Measurements from ENCODE around the gene LRRC19. TPM values are rescaled to one million over a fixed set of nuclear protein-coding genes. Genes with fewer than 3 reads are reported as not detected.

Gene LRRC19
- total RNA-seq, 1 donor from 2014 or later = not detected

- no peaks in the 10 kb centered on the region for H3K36me3 ChIP-seq
- no peak for DNase-seq (ENCODE audit: low spot score in 2 of 2)
- intact Hi-C loops (cut with DNase I) = loop anchor here (5.0 kb wide), 1 partner anchor 234 kb away; no protein-coding TSS in a partner anchor
- H3K4me3 ChIP-seq = no peak overlapping the region
- H3K27me3 ChIP-seq = no peaks in the 10 kb centered on the region
- peak in 2 of 3 experiments; percentile 25 to 60 for TF ChIP-seq CTCF (IDR thresholded peaks at IDR 0.05)
- H3K9me3 ChIP-seq = no peaks in the 10 kb centered on the region
- H3K4me1 ChIP-seq = no peaks in the 10 kb centered on the region
- no peak overlapping the region for H3K27ac ChIP-seq
These were observed 29.5 kb downstream of the LRRC19 start for GRCh38 chr9:26975728-26976707.

GRCh38 chr9:26974927-26975326 is 30.5 kb downstream of the LRRC19 start:
- H3K36me3 ChIP-seq = no peaks in the 10 kb centered on the region
- DNase-seq (ENCODE audit: low spot score in 2 of 2) = no peak
- no peaks in the 10 kb centered on the region for H3K9me3 ChIP-seq
- no peak for TF ChIP-seq CTCF (IDR thresholded peaks at IDR 0.05)
- H3K4me3 ChIP-seq = no peak overlapping the region
- no peak overlapping the region for H3K27ac ChIP-seq
- no peaks in the 10 kb centered on the region for H3K27me3 ChIP-seq
- H3K4me1 ChIP-seq = no peaks in the 10 kb centered on the region
- intact Hi-C loops (cut with DNase I) = loop anchor here (5.0 kb wide), 2 partner anchors 38 to 233 kb away; no protein-coding TSS in a partner anchor

- Histone ChIP-seq H3K27me3 (no peaks in the 10 kb centered on the region), H3K4me1 (no peaks in the 10 kb centered on the region), H3K9me3 (no peaks in the 10 kb centered on the region), H3K4me3 (no peak overlapping the region), H3K36me3 (no peaks in the 10 kb centered on the region), H3K27ac (no peak overlapping the region)
- intact Hi-C loops (cut with DNase I) = loop anchor here (5.0 kb wide), 1 partner anchor 37 kb away; no protein-coding TSS in a partner anchor
- no peak for TF ChIP-seq CTCF (IDR thresholded peaks at IDR 0.05)
- no peak for DNase-seq (ENCODE audit: low spot score in 2 of 2)
These were observed 31.5 kb downstream of the LRRC19 start for GRCh38 chr9:26973989-26974388.

GRCh38 chr9:26971721-26972120 is 33.8 kb downstream of the LRRC19 start:
- Histone ChIP-seq H3K27ac (no peak overlapping the region), H3K27me3 (no peaks in the 10 kb centered on the region), H3K4me3 (no peak overlapping the region), H3K36me3 (no peaks in the 10 kb centered on the region), H3K9me3 (no peaks in the 10 kb centered on the region), H3K4me1 (no peaks in the 10 kb centered on the region)
- intact Hi-C loops (cut with DNase I) = loop anchor here (5.0 kb wide), 1 partner anchor 34 kb away; no protein-coding TSS in a partner anchor
- TF ChIP-seq CTCF (IDR thresholded peaks at IDR 0.05) = no peak
- no peak for DNase-seq (ENCODE audit: low spot score in 2 of 2)

GRCh38 chr9:26956860-26957233 is 48.6 kb downstream of the LRRC19 start:
- H3K9me3 ChIP-seq = no peaks in the 10 kb centered on the region

More at GRCh38 chr9:26956860-26957233, 48.6 kb downstream of the LRRC19 start:
- TF ChIP-seq CTCF (IDR thresholded peaks at IDR 0.05) = no peak
- peak overlapping the region; percentile 87 to 90 for H3K27ac ChIP-seq
- intact Hi-C loops (cut with DNase I) = loop anchor here (1.0 to 5.0 kb wide), 4 partner anchors 10 to 616 kb away; partner anchors contain the start of genes C9orf72, CAAP1, MOB3B and PLAA
- H3K4me1 ChIP-seq = peaks cover 2 to 13% of the 10 kb centered on the region in 2 donors
- no peaks in the 10 kb centered on the region for H3K27me3 ChIP-seq
- DNase-seq (ENCODE audit: low spot score in 2 of 2) = no peak
- peak overlapping the region; percentile 63 to 79 for H3K4me3 ChIP-seq
- H3K36me3 ChIP-seq = peaks cover 0 to 1% of the 10 kb centered on the region in 2 donors

Measured in ascending aorta (tissue), 2 donors.